Stimulated activated CD8-positive, alpha-beta memory T cell treated with anti-CD3 and anti-CD28 coated beads, Interleukin-7, amount 100 ng/mL, for 4 hours (primary cell): ENCODE measurements around the gene DSP.

Experiments used
- DNase-seq, 2 donors: peaks; one replicate each; pipeline ENCODE4 v3.0.0-alpha.2; 2020; ENCODE audit warnings: low read depth in 2 of 2

The DSP gene, protein sequence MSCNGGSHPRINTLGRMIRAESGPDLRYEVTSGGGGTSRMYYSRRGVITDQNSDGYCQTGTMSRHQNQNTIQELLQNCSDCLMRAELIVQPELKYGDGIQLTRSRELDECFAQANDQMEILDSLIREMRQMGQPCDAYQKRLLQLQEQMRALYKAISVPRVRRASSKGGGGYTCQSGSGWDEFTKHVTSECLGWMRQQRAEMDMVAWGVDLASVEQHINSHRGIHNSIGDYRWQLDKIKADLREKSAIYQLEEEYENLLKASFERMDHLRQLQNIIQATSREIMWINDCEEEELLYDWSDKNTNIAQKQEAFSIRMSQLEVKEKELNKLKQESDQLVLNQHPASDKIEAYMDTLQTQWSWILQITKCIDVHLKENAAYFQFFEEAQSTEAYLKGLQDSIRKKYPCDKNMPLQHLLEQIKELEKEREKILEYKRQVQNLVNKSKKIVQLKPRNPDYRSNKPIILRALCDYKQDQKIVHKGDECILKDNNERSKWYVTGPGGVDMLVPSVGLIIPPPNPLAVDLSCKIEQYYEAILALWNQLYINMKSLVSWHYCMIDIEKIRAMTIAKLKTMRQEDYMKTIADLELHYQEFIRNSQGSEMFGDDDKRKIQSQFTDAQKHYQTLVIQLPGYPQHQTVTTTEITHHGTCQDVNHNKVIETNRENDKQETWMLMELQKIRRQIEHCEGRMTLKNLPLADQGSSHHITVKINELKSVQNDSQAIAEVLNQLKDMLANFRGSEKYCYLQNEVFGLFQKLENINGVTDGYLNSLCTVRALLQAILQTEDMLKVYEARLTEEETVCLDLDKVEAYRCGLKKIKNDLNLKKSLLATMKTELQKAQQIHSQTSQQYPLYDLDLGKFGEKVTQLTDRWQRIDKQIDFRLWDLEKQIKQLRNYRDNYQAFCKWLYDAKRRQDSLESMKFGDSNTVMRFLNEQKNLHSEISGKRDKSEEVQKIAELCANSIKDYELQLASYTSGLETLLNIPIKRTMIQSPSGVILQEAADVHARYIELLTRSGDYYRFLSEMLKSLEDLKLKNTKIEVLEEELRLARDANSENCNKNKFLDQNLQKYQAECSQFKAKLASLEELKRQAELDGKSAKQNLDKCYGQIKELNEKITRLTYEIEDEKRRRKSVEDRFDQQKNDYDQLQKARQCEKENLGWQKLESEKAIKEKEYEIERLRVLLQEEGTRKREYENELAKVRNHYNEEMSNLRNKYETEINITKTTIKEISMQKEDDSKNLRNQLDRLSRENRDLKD (N-terminal part only)

DNA sequence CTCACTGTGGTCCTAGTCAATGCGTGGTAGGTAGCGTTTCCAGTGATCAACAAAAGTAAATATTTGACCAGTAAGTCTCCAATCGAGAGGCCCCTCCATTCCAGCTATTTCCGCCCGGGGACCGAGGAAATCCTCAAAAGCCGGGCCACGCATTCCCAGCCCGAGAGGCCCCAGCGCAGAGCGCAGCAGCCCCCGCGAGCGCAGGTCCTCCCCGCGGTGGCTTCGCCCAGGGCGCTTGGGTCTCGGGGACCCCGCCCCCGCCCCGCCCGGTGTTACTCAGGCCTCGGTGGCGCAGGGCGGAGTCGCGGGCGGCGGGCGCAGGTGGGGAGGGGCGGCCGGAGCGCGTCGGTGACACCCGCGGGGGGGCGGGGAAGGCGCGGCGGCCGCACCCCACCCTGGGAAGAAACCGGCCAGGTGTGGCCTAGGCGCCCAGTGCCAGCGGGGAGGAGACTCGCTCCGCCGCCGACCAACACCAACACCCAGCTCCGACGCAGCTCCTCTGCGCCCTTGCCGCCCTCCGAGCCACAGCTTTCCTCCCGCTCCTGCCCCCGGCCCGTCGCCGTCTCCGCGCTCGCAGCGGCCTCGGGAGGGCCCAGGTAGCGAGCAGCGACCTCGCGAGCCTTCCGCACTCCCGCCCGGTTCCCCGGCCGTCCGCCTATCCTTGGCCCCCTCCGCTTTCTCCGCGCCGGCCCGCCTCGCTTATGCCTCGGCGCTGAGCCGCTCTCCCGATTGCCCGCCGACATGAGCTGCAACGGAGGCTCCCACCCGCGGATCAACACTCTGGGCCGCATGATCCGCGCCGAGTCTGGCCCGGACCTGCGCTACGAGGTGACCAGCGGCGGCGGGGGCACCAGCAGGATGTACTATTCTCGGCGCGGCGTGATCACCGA, at the start of gene DSP:
TSS of gene DSP (plus strand) at position 497 of the 890 bp plus-strand sequence. CDS start at position 742, 245 bp downstream.
- peak in 1 of 2 donors; percentile 30 for DNase-seq

DNA sequence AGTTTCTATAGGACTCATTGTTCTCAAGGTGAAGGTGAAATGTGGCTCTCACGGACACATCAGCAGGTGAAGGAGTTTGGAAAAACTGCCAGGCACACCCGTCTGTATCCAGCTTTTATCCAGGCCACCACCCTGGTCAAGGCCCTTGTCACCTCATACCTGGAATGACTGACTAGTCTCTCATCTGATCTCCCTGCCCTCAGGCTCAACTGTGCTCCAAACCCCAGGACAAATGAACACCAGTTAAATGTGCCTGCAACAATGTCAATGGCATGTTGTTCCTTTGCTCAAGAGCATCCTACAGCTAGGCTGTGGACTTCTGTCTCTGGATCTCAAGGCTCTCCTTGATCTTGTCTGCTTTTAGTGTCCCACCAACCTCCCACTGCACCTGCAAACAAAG, 47.6 kb upstream of the DSP start:
- no peak for DNase-seq

DNA sequence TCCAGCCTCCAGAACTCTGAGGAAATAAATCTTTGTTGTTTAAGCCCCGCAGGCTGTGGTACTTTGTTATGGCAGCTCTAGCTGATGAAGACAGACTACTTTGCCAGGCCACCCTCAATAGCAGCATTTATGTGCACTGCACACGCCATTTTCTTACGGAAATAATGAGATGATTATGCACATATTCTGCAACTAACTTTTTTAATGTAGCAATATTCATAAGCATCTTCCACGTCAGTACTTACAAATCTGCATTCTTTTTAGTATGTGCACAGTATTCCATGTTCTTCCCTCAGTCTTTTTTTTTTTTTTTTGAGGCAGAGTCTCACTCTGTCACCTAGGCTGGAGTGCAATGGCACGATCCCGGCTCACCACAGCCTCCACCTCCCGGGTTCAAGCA, 46.8 kb upstream of the DSP start:
- no peak for DNase-seq

DNA sequence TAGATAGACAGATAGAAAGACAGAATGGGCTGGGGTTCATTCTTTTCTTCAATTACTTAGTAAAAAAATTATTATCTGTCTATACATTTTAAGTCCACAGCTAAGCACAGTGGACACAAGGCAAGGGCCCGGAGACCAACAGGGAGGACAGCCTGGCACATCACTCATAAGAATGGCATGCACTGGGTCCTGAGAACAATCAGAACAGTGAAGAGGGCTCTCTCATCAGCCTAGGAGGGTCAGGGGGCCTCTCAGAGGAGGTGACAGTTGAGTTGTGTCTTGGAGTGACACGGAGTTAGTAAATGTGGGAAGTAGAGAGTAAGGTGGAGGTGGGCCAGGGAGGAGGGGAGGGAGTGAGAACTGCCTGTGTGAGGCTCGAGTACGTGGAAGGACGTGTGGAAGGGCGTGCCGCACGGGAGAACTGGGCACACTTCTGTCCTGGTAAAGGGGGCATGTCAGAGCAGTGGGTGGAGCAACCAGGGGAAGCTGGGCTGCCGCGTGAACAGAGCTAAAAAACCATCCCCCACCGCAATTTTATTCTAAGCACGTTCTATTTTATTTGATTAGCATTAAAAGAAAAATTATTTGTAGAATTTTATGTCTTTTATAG, 45.1 kb upstream of the DSP start:
- no peak for DNase-seq

DNA sequence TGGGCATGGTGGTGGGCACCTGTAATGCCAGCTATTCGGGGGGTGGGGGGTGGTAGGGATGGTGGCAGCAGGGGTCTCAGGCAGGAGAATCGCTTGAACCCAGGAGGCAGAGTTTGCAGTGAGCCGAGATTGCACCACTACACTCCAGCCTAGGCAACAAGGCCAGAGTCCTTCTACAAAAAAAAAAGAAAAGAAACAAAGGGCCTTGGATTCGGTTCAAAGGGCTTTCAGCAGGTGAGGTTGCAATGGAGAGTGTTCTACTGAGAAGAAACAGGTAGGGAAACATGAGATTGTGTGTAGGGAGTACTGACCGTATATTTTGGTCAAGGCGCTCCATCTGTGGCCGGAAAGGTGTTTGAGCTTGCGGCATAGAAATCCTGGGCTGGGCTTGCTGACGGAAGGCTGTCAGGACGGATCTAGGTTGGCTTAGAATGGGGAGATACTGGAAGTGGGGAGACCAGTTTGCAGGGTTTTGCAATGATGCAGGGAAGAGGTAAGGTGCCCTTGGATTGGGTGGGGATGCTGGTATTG, 40.7 kb upstream of the DSP start:
- DNase-seq = no peak

DNA sequence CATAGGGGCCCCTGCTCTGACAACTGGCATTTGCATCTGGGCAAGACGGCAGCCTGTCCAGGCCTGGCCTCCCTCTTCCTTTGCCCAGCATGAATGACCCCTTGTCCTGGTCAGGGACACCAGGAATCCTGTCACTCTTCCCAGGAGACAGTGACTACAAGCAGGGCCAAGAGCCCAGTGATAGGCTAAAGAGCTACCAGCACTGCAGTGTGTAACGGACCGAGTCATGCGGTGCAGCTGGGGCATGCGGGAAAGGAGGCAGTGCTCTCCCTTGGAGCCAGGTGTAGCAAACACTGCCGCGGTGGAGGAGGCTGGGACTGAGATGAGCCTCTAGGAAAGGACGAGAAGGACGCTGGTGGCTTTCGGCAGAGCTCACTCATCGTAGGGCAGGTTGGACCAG, 38.7 kb upstream of the DSP start:
- DNase-seq = no peak

DNA sequence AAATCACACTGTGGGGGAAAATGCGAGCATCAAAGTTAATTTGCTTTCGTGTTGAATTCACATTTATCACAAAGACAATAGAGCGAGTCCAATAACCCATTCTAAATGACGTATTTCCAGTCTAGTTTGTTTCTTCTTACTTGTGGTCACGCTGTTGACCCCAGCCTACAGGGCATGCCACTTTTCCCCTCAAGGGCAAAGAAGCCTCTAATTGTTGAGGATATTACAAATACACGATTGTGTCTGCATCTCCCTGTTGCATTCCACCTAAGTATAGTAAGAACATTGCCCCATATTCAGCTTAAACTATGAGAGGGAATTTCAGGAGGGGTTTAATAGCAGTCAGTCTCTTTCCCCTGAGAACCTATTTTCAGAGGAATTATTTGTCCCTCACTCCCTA, 37.4 kb upstream of the DSP start:
- DNase-seq = no peak

DNA sequence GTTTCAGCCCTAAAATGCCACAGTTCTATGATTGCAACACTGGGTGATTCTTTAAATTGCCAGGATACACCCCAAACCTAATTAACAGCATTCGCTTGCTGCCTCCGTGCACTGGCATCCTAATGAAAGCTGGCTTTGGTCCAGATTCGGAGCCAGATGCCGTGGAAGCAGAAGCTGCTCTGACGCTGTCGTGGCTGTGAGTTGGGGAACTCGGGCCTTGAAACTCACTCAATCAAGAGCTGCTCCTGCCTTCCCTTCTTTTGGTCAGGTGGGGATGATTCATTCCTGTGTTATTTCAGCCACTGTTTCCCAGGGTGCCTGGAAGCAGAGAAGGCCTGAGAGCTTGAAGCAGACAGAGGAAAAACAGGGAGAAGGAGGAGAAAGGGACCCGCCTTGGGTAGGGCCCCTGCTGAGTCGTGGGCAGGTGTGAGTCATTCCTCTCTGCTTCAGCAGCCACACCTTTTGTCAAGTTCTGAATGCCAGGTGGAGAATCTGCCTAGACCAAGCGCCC, 36.2 kb upstream of the DSP start:
- no peak for DNase-seq

DNA sequence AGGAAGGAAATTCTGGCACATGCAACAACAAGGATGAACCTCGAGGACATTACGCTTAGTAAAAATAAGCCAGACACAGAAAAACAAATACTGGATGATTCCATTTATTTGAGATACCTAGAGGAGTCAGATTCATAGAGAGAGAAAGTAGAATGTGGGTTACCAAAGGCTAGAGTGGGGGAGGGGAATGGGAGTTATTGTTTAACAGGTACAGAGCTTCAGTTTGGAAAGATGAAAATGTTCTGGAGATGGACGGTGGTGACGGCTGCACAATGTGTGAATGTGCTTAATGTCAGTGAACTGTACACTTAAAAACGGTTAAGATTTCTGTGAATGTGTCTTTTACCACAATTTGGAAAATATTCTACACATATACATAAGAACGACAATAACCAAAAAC, 33.9 kb upstream of the DSP start:
- DNase-seq = no peak

DNA sequence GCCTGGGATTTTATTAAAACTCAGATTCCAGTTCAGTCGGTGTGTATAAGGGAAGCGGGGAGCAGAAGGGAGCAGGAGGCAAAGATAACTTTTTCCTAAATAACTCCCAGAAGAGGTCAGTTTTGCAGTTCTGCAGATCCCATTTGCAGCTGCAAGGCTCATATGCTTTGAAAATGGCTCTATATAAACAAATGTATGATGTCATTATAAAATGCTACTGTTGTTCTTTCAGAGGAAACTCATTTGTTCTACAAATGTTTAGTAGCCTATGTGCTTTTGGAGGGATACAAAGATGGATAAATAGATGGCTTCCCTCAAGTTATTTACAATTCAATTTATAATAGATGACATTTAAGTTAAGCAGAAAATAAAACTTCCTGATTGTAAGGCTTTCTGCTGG, 29.2 kb upstream of the DSP start:
- no peak for DNase-seq

DNA sequence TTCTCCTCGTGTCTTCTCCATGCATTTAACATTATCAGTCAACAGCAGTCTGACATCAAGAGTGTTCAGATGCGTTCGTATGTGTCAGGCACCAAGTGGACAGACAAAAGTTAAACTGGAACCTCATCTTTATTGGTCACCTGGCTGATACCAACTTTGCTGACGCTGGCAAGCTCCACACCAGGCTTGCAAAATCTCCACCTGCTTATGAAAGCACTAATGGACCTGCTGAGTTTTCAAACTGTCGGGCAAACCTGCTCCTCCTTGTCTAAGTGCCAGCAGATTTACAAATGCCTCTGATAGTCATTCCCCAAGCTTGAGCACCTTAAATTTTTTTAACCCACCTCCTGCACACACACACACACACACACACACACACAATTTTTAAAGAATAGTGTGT, 27.9 kb upstream of the DSP start:
- DNase-seq = no peak

DNA sequence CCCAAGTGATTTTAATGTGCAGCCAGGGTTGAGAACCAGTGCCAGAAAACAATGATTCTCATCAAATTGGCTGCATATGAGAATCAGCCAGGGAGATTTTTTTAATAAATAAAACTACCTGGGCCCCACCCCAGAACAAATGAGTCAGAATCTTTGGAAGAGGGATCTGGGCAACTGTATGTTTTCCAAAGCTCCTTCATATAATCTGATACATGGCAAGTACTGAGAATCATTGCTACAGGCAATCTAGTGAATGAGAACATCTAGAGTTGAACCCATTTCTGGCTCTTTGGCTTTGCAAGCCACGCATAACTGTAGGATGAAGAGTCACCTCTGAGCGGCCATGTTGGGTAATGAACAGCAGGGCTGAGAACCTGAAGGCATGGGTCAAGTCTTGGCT, 26.1 kb upstream of the DSP start:
- DNase-seq = no peak

DNA sequence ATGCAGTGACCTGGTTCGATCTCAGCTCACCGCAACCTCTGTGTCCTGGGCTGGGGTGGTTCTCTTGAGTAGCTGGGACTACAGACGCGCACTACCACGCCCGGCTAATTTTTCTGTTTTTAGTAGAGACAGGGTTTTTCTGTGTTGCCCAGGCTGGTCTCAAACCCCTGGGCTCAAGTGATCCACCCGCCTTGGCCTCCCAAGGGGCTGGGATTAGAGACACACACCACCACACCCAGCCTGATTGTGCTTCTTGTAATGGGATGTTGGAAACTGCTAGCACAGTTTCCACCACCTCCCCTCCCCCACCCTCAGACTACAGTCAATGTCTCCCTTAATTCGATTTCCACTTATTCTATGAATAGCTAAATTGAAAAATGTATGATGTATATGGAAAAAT, 22.6 kb upstream of the DSP start:
- no peak for DNase-seq

DNA sequence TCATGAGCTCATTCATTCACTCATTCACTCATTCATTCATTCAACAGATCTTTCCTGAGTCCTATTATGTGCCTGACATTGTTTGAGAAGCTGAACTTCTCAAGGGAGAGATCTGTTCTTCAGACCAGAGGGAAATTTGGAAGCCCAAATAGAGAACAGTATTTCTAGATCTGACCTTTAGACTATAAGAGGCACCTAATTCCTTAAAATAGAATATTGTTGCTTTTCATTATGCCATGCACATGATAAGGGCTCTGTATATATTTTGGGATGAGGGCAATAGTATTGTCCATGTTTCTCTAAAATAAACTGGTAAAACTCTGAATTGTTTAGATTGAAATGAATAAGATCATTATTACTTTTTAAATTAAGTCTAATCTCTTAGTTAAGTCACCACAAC, 18.6 kb upstream of the DSP start:
- no peak for DNase-seq

DNA sequence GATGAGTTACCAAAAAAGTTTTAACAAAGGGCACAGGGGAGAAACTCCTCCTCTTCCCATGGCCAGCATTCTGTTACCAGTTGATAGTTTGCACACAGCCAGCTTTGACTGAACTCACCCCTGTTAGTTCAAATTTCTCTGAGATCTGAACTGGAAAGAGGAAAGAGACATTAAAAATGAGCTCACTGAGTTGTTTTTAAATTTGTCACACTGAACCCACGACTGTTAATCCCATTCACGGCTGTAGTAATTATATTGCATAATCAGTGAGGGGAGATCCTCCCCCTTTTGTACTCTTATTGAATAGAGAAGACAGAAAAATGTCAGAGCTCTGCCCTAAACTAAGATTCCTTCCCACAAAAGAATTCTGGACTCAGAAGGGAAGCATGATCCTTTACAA, 17.5 kb upstream of the DSP start:
- DNase-seq = no peak

DNA sequence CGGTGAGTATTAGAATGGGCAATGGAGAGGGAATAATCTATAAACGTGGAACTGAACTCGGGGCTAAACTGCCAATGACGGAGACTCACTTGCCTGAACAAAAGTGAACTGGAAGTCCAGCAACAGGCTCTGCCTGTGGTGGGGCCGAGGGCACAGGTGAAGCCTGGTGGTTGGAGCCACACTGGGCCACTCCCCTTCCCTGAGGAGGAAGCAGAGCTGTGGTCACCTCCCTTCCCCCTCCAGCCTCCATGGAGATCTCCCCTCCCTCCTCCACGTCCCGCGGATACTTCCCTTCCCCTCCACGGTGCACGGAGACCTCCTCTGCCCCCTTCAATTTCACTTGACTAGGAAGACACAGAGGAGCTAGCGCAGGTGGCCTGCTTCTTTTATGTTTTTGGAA, 14.7 kb upstream of the DSP start:
- DNase-seq = no peak

DNA sequence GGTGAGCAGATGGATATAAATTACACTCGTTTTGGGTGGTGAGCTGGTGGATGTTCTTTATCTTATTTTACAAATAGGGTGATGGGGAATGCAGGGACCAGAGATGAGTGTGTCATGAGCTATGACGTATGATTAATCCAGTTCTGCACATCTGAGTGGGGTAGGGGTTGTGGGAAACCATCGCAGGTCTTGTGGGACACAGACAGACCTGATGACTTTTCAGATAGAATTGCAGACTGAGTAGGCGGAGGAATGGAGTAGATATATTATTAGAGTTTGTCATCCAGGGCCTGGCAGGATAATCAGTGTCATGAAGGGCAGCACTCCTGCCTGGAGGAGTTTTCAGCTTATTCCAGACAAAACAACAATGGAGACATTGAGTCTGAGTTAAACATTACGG, 12.9 kb upstream of the DSP start:
- no peak for DNase-seq

DNA sequence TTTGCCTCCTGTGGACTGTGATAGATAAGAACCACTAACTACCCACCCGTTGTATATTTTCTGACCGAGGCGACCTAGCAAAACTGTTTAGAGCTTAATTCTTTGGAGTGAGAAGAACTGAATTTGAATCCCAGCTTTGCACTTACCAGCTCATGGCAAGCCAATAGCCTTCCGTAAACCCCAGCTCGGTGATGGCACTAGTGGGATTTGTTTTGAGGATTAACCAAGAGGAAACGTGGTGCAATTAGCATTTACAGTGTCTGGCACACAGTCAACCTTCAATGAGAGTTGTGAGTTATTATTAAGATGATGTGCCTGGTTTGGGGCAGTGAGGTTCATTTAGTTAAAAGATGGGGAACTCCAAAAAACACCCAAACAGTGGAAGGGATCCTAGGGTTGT, 12.3 kb upstream of the DSP start:
- DNase-seq = no peak

DNA sequence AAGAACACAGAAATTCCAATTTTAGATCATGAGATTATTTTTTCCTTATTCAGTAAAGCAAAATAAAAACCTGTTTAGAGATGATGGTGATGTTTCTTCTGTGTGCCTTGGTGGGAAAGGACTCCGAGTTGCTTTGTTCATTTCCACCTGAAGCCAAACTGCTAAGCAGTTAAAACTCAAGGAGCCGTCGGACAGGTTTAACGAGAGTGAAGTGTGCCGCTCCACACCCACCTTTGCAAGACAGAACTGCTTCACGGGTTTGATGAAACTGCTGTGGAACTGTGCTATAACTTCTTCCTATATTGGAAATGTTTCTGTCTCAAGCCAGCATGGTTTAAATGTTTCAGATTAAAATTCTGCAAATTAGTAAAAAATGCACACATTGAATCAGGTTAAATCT, 9.2 kb upstream of the DSP start:
- no peak for DNase-seq

DNA sequence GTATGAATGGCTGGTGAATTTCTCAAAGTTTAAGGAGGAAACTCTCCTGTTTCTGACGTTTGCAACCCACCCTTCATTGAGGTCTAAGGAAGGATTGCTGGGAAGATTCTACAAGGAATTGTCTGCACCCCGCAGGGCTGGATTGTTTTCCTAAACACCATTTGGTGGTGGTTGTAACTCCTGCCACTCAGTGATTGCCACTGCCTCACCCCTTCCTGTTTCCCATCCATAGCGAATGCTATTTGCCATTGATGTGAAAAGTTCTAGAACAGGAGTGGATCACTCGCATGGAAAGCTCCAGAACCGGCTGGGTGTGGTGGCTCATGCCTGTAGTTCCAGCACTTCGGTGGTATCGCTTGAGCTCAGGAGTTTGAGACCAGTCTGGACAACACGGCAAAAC, 8.7 kb upstream of the DSP start:
- DNase-seq = no peak
